ENCODE results near the gene COL23A1. TPM values are rescaled to one million over a fixed set of nuclear protein-coding genes. Genes with fewer than 3 reads are reported as not detected.

Gene COL23A1
- total RNA-seq, 1 donor from 2014 or later = 75.2 TPM

DNA sequence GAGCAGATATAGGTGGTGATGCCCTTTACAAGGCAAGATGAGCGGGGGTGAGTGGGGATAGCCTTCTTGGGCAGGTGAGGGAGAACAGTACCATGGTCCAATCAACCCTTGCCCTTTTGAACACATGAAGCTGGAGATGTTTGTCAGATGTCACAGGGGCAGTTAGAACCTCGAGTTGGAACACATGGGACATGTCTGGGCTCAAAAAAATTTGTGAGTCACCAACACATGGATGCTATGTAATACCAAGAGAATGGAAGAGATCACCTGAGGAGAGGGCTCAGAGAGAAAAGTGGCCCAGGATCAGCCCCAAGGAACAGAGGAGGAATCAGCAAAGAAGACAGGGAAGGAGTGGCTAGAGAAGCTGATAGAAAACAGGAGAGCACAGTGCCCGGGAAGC lies 362.3 kb downstream of the COL23A1 start:
- DNase-seq (ENCODE audit: low spot score) = no peak
- peaks cover 51% of the 10 kb centered on the region for H3K36me3 Mint-ChIP-seq (ENCODE audit: low read depth, unreplicated experiment)
- H3K27ac Mint-ChIP-seq (ENCODE audit: unreplicated experiment) = no peak overlapping the region
- TF ChIP-seq CTCF (IDR thresholded peaks at IDR 0.05; ENCODE audit: unreplicated experiment) = no peak
- no peaks in the 10 kb centered on the region for H3K9me3 Mint-ChIP-seq (ENCODE audit: unreplicated experiment)
- peak overlapping the region; percentile 61 for H3K4me3 Mint-ChIP-seq (ENCODE audit: unreplicated experiment)
- H3K4me1 Mint-ChIP-seq (ENCODE audit: unreplicated experiment) = peaks cover 12% of the 10 kb centered on the region
- peaks cover 21% of the 10 kb centered on the region for H3K27me3 Mint-ChIP-seq (ENCODE audit: unreplicated experiment)

GRCh38 chr5:178227138-178227659 lies 363.0 kb downstream of the COL23A1 start:
- no peak for TF ChIP-seq CTCF (IDR thresholded peaks at IDR 0.05; ENCODE audit: unreplicated experiment)
- DNase-seq (ENCODE audit: low spot score) = no peak
- Mint-ChIP-seq H3K27ac (ENCODE audit: unreplicated experiment) (no peak overlapping the region), H3K27me3 (ENCODE audit: unreplicated experiment) (peaks cover 22% of the 10 kb centered on the region), H3K4me3 (ENCODE audit: unreplicated experiment) (peak overlapping the region; percentile 61), H3K4me1 (ENCODE audit: unreplicated experiment) (peaks cover 12% of the 10 kb centered on the region), H3K36me3 (ENCODE audit: low read depth, unreplicated experiment) (peaks cover 52% of the 10 kb centered on the region), H3K9me3 (ENCODE audit: unreplicated experiment) (no peaks in the 10 kb centered on the region)

- no peak for DNase-seq (ENCODE audit: low spot score)
- TF ChIP-seq CTCF (IDR thresholded peaks at IDR 0.05; ENCODE audit: unreplicated experiment) = no peak
- no peak overlapping the region for H3K4me3 Mint-ChIP-seq (ENCODE audit: unreplicated experiment)
- peaks cover 23% of the 10 kb centered on the region for H3K27me3 Mint-ChIP-seq (ENCODE audit: unreplicated experiment)
- H3K4me1 Mint-ChIP-seq (ENCODE audit: unreplicated experiment) = peaks cover 16% of the 10 kb centered on the region
- peaks cover 43% of the 10 kb centered on the region for H3K36me3 Mint-ChIP-seq (ENCODE audit: low read depth, unreplicated experiment)
- H3K27ac Mint-ChIP-seq (ENCODE audit: unreplicated experiment) = no peak overlapping the region
- H3K9me3 Mint-ChIP-seq (ENCODE audit: unreplicated experiment) = no peaks in the 10 kb centered on the region
Observed at GRCh38 chr5:178225174-178225573, 365.0 kb downstream of the COL23A1 start.

GRCh38 chr5:178224403-178224802 lies 365.8 kb downstream of the COL23A1 start:
- no peaks in the 10 kb centered on the region for H3K9me3 Mint-ChIP-seq (ENCODE audit: unreplicated experiment)
- DNase-seq (ENCODE audit: low spot score) = no peak
- no peak for TF ChIP-seq CTCF (IDR thresholded peaks at IDR 0.05; ENCODE audit: unreplicated experiment)
- H3K36me3 Mint-ChIP-seq (ENCODE audit: low read depth, unreplicated experiment) = peaks cover 41% of the 10 kb centered on the region
- H3K27me3 Mint-ChIP-seq (ENCODE audit: unreplicated experiment) = peaks cover 23% of the 10 kb centered on the region
- no peak overlapping the region for H3K27ac Mint-ChIP-seq (ENCODE audit: unreplicated experiment)
- no peak overlapping the region for H3K4me3 Mint-ChIP-seq (ENCODE audit: unreplicated experiment)
- H3K4me1 Mint-ChIP-seq (ENCODE audit: unreplicated experiment) = peaks cover 16% of the 10 kb centered on the region

DNA sequence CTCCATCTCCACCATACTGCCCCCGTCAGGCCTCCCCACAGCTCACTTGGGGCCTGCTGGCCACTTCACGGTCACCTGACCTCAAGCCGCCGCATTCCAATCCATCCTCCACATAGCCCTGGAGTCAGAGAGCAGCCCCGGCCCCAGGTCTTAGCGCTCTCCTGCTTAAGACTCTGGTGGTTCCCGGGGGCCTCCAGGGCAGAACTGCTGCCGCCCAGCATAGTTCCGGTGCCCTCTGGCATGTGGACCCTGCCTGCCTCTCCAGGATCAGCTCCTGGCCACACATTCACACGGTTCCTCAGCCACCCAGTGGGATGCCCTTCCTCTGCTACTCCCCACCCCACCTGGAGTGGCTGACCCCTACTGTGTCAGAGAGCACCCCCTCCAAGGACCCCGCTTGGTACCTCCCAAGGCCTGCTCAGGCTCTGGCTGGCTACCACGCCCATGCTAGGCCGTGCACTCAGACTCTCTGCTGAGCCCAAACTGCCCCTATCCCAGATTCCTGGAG lies 366.3 kb downstream of the COL23A1 start:
- H3K4me3 Mint-ChIP-seq (ENCODE audit: unreplicated experiment) = no peak overlapping the region
- peaks cover 16% of the 10 kb centered on the region for H3K4me1 Mint-ChIP-seq (ENCODE audit: unreplicated experiment)
- peaks cover 23% of the 10 kb centered on the region for H3K27me3 Mint-ChIP-seq (ENCODE audit: unreplicated experiment)
- H3K9me3 Mint-ChIP-seq (ENCODE audit: unreplicated experiment) = no peaks in the 10 kb centered on the region
- no peak for TF ChIP-seq CTCF (IDR thresholded peaks at IDR 0.05; ENCODE audit: unreplicated experiment)
- H3K27ac Mint-ChIP-seq (ENCODE audit: unreplicated experiment) = no peak overlapping the region
- peaks cover 38% of the 10 kb centered on the region for H3K36me3 Mint-ChIP-seq (ENCODE audit: low read depth, unreplicated experiment)
- no peak for DNase-seq (ENCODE audit: low spot score)
